HepG2 (cell line): Measurements from ENCODE around the gene EIF5A. TPM values are rescaled to one million over a fixed set of nuclear protein-coding genes. Genes with fewer than 3 reads are reported as not detected.
A peak's percentile ranks its signal among the peaks of the same experiment; 100 is the strongest.

ENCODE experiments used
- HMGXB3 ChIP-seq: sonication (generic); formaldehyde crosslinking; IDR thresholded peaks from 2 replicates; pipeline ENCODE4 v1.4.0; 2020; ENCODE audit warnings: missing genetic modification reagents, borderline replicate concordance
- KLF16 ChIP-seq, 2 experiments: sonication (generic) in 1 of 2; formaldehyde crosslinking in 1 of 2; IDR thresholded peaks; 2 replicates each; pipeline versions ENCODE4 v1.6.1 to v1.8.0; 2016 to 2023; ENCODE audit warnings: missing genetic modification reagents in 2 of 2, missing compliant biosample characterization in 1 of 2
- MTF2 ChIP-seq: sonication (generic); formaldehyde crosslinking; IDR thresholded peaks from 2 replicates; pipeline ENCODE4 v1.5.0; 2020; ENCODE audit warnings: missing genetic modification reagents, borderline replicate concordance
- NFRKB ChIP-seq: fragments of 450-650 bp; IDR thresholded peaks from 2 replicates; pipeline ENCODE4 v1.6.1; 2017
- SAP130 ChIP-seq: IDR thresholded peaks from 2 replicates; pipeline ENCODE4 v1.6.1; 2016; ENCODE audit warnings: low read depth
- STAG1 ChIP-seq: sonication (generic); formaldehyde crosslinking; IDR thresholded peaks from 2 replicates; pipeline ENCODE4 v1.4.0; 2020; ENCODE audit warnings: missing genetic modification reagents
- TBX3 ChIP-seq: fragments of 450-650 bp; IDR thresholded peaks from 2 replicates; pipeline ENCODE4 v1.6.1; 2017; ENCODE audit warnings: antibody characterized with exemption, mild to moderate bottlenecking, inconsistent platforms, borderline replicate concordance
- TCF7L2 ChIP-seq: IDR thresholded peaks from 2 replicates; pipeline ENCODE4 v1.6.1; 2011; ENCODE audit warnings: mild to moderate bottlenecking, low read depth, low read length, moderate library complexity
- ZNF136 ChIP-seq: sonication (generic); formaldehyde crosslinking; IDR thresholded peaks from 2 replicates; pipeline ENCODE4 v1.8.1; 2022; ENCODE audit warnings: low read depth, mild to moderate bottlenecking, moderate library complexity, missing genetic modification reagents
- ZNF33B ChIP-seq: sonication (generic); formaldehyde crosslinking; IDR thresholded peaks from 2 replicates; pipeline ENCODE4 v1.5.1; 2020; ENCODE audit warnings: mild to moderate bottlenecking, missing genetic modification reagents
- ZNF530 ChIP-seq: sonication (generic); formaldehyde crosslinking; IDR thresholded peaks from 2 replicates; pipeline ENCODE4 v1.5.0; 2020; ENCODE audit warnings: low read depth, mild to moderate bottlenecking, missing genetic modification reagents
- ZNF570 ChIP-seq: sonication (generic); formaldehyde crosslinking; IDR thresholded peaks from 2 replicates; pipeline ENCODE4 v1.4.0; 2020; ENCODE audit warnings: mild to moderate bottlenecking, missing genetic modification reagents, borderline replicate concordance
- polyA plus RNA-seq, 8 experiments: library from polyadenylated mRNA; depleted of rRNA in 3 of 8; stranded (reverse) in 7 of 8; unstranded in 1 of 8; fragments of >200 nt; fragmentation: Illumina TruSeq in 4 of 8; extraction: Trizol in 4 of 8; gene quantifications; 2 replicates each; pipeline versions ENCODE4 v1.2.1 to v1.2.3, GENCODE V29; 2011 to 2016; ENCODE audit warnings: low read depth in 4 of 8, missing spikeins in 1 of 8, mixed read lengths in 1 of 8; ENCODE audit not compliant: insufficient read depth in 1 of 8
- total RNA-seq, 5 experiments: library from RNA; depleted of rRNA; stranded (reverse); fragments of >200 nt; fragmentation: Illumina TruSeq; extraction: Trizol; gene quantifications; 2 replicates each; pipeline ENCODE4 v1.2.3, GENCODE V29; 2016; ENCODE audit warnings: low read depth in 1 of 5
- TF ChIP-seq, protein P1 (sequence below): sonication (generic); formaldehyde crosslinking; IDR thresholded peaks from 2 replicates; pipeline ENCODE4 v1.4.0; 2020; ENCODE audit warnings: mild to moderate bottlenecking, missing genetic modification reagents, borderline replicate concordance
- TF ChIP-seq, protein P2 (sequence below): sonication (generic); formaldehyde crosslinking; IDR thresholded peaks from 2 replicates; pipeline ENCODE4 v1.4.0; 2020; ENCODE audit warnings: missing genetic modification reagents

EIF5A gene
- total and polyA plus RNA-seq, 2 of the 13 experiments (the other 11 are each of a cell fraction or from before 2014, with no cell fraction given) = 319 to 337 TPM

DNA sequence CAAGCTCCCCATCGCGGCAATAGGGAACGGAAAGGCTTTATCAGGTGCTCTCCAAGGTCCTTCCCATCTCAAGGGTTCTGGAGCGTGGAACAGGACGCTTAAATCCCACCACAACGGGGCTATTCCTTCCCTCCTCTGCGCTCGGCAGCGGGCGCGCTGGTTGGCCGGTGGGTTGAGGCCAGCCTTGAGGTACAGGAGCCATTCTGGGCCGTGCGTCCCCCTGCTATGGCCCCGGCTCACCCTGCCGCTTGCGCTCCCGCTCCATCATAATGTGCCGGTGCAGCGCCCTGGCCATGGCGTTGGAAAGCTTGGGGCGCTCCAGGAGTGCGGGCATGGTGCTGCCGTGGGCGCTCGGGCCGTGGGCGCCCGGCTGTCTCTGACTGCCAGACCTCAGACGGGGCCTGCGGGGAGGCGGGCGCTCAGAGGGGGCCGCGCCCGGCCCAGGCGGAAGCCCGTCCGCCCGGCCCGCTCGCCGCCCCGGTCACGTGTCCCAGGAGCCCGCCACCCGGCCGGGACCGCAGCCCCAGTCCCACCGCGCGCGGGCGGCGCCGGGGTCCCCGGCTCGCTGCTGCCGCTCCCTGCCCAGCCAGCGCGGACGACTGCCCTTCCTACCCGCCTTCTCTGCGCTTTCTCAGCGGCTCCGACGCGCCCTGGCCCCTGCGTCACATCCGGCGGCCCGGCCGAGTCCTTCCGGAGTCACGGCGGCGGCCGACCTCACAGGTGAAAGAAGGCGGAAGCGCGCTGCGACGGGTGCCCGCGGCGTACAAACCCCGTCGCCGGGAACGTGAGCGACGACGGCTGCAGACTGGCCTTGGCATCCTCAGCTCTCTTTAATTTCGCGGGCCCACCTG, 7.5 kb downstream of the EIF5A start, which contains the start of gene GPS2 (continued):
- TF ChIP-seq, protein P1, sequence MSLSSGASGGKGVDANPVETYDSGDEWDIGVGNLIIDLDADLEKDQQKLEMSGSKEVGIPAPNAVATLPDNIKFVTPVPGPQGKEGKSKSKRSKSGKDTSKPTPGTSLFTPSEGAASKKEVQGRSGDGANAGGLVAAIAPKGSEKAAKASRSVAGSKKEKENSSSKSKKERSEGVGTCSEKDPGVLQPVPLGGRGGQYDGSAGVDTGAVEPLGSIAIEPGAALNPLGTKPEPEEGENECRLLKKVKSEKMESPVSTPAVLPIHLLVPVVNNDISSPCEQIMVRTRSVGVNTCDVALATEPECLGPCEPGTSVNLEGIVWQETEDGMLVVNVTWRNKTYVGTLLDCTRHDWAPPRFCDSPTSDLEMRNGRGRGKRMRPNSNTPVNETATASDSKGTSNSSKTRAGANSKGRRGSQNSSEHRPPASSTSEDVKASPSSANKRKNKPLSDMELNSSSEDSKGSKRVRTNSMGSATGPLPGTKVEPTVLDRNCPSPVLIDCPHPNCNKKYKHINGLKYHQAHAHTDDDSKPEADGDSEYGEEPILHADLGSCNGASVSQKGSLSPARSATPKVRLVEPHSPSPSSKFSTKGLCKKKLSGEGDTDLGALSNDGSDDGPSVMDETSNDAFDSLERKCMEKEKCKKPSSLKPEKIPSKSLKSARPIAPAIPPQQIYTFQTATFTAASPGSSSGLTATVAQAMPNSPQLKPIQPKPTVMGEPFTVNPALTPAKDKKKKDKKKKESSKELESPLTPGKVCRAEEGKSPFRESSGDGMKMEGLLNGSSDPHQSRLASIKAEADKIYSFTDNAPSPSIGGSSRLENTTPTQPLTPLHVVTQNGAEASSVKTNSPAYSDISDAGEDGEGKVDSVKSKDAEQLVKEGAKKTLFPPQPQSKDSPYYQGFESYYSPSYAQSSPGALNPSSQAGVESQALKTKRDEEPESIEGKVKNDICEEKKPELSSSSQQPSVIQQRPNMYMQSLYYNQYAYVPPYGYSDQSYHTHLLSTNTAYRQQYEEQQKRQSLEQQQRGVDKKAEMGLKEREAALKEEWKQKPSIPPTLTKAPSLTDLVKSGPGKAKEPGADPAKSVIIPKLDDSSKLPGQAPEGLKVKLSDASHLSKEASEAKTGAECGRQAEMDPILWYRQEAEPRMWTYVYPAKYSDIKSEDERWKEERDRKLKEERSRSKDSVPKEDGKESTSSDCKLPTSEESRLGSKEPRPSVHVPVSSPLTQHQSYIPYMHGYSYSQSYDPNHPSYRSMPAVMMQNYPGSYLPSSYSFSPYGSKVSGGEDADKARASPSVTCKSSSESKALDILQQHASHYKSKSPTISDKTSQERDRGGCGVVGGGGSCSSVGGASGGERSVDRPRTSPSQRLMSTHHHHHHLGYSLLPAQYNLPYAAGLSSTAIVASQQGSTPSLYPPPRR (CRISPR knock-in tag) = no peak
- TF ChIP-seq TBX3 (no peak), TCF7L2 (no peak), MTF2 (CRISPR knock-in tag) (no peak), SAP130 (peak; percentile 96), ZNF136 (CRISPR knock-in tag) (no peak), NFRKB (no peak), HMGXB3 (CRISPR knock-in tag) (no peak; the same call in 1 of the 2 replicates), KLF16 (CRISPR knock-in tag; IDR thresholded peaks at IDR 0.05) (peak in 1 of 2 experiments; percentile 82; a peak in 2 of 4 replicates), STAG1 (peak; percentile 19; the same call in 1 of the 2 replicates), ZNF530 (CRISPR knock-in tag) (no peak), ZNF33B (no peak; the same call in 1 of the 2 replicates), ZNF570 (CRISPR knock-in tag) (no peak)
- TF ChIP-seq, protein P2, sequence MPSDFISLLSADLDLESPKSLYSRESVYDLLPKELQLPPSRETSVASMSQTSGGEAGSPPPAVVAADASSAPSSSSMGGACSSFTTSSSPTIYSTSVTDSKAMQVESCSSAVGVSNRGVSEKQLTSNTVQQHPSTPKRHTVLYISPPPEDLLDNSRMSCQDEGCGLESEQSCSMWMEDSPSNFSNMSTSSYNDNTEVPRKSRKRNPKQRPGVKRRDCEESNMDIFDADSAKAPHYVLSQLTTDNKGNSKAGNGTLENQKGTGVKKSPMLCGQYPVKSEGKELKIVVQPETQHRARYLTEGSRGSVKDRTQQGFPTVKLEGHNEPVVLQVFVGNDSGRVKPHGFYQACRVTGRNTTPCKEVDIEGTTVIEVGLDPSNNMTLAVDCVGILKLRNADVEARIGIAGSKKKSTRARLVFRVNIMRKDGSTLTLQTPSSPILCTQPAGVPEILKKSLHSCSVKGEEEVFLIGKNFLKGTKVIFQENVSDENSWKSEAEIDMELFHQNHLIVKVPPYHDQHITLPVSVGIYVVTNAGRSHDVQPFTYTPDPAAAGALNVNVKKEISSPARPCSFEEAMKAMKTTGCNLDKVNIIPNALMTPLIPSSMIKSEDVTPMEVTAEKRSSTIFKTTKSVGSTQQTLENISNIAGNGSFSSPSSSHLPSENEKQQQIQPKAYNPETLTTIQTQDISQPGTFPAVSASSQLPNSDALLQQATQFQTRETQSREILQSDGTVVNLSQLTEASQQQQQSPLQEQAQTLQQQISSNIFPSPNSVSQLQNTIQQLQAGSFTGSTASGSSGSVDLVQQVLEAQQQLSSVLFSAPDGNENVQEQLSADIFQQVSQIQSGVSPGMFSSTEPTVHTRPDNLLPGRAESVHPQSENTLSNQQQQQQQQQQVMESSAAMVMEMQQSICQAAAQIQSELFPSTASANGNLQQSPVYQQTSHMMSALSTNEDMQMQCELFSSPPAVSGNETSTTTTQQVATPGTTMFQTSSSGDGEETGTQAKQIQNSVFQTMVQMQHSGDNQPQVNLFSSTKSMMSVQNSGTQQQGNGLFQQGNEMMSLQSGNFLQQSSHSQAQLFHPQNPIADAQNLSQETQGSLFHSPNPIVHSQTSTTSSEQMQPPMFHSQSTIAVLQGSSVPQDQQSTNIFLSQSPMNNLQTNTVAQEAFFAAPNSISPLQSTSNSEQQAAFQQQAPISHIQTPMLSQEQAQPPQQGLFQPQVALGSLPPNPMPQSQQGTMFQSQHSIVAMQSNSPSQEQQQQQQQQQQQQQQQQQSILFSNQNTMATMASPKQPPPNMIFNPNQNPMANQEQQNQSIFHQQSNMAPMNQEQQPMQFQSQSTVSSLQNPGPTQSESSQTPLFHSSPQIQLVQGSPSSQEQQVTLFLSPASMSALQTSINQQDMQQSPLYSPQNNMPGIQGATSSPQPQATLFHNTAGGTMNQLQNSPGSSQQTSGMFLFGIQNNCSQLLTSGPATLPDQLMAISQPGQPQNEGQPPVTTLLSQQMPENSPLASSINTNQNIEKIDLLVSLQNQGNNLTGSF (CRISPR knock-in tag) = peak; percentile 71; the same call in 1 of the 2 replicates
